ENCODE data around the gene TAS2R41. TPM values are rescaled to one million over a fixed set of nuclear protein-coding genes. Genes with fewer than 3 reads are reported as not detected.

Gene TAS2R41
- total RNA-seq, 1 donor from 2014 or later, result not detected

GRCh38 chr7:143456992-143457793 is 20.5 kb upstream of the TAS2R41 start:
- DNase-seq (ENCODE audit: extremely low spot score, unreplicated experiment), result no peak
- H3K27me3 Mint-ChIP-seq, result peaks cover 2% of the 10 kb centered on the region
- TF ChIP-seq CTCF (conservative IDR thresholded peaks at IDR 0.05), result no peak
- no peak overlapping the region for H3K27ac Mint-ChIP-seq
- H3K4me3 Mint-ChIP-seq, result no peak overlapping the region
- peaks cover 4% of the 10 kb centered on the region for H3K9me3 Mint-ChIP-seq
- no peaks in the 10 kb centered on the region for H3K4me1 Mint-ChIP-seq (ENCODE audit: unreplicated experiment)
- H3K36me3 Mint-ChIP-seq, result no peaks in the 10 kb centered on the region

GRCh38 chr7:143458263-143458662 is 19.4 kb upstream of the TAS2R41 start:
- no peaks in the 10 kb centered on the region for H3K4me1 Mint-ChIP-seq (ENCODE audit: unreplicated experiment)
- TF ChIP-seq CTCF (conservative IDR thresholded peaks at IDR 0.05), result no peak
- H3K27me3 Mint-ChIP-seq, result peaks cover 2% of the 10 kb centered on the region
- no peak overlapping the region for H3K4me3 Mint-ChIP-seq
- DNase-seq (ENCODE audit: extremely low spot score, unreplicated experiment), result no peak
- H3K27ac Mint-ChIP-seq, result no peak overlapping the region
- H3K36me3 Mint-ChIP-seq, result no peaks in the 10 kb centered on the region
- H3K9me3 Mint-ChIP-seq, result peaks cover 4% of the 10 kb centered on the region

GRCh38 chr7:143458681-143459080 is 19.0 kb upstream of the TAS2R41 start:
- H3K27me3 Mint-ChIP-seq, result peaks cover 2% of the 10 kb centered on the region
- TF ChIP-seq CTCF (conservative IDR thresholded peaks at IDR 0.05), result no peak
- H3K9me3 Mint-ChIP-seq, result peaks cover 4% of the 10 kb centered on the region
- no peaks in the 10 kb centered on the region for H3K36me3 Mint-ChIP-seq
- peak overlapping the region; percentile 25 for H3K27ac Mint-ChIP-seq
- H3K4me1 Mint-ChIP-seq (ENCODE audit: unreplicated experiment), result no peaks in the 10 kb centered on the region
- no peak overlapping the region for H3K4me3 Mint-ChIP-seq
- DNase-seq (ENCODE audit: extremely low spot score, unreplicated experiment), result no peak

DNA sequence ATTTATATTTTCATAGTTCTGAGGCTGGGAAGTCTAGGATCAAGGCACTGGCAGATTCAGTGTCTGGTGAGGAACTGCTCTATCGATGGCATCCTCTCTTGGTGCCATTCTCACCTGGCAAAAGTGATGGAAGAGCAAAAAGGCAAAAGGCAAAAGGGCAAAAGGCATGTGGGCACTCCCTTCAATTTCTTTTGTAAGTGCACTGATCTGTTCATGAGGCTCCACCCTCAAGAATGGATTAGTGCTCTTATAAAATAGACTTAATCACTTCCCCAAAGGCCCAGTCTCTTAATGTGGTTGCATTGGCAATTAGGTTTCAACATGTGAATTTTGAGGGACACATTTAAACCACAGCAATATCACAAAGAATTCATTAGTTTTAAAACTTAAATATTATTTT is 18.3 kb upstream of the TAS2R41 start:
- no peak for DNase-seq (ENCODE audit: extremely low spot score, unreplicated experiment)
- peaks cover 4% of the 10 kb centered on the region for H3K9me3 Mint-ChIP-seq
- peaks cover 2% of the 10 kb centered on the region for H3K27me3 Mint-ChIP-seq
- H3K36me3 Mint-ChIP-seq, result no peaks in the 10 kb centered on the region
- H3K27ac Mint-ChIP-seq, result peak overlapping the region; percentile 25
- H3K4me3 Mint-ChIP-seq, result no peak overlapping the region
- H3K4me1 Mint-ChIP-seq (ENCODE audit: unreplicated experiment), result no peaks in the 10 kb centered on the region
- no peak for TF ChIP-seq CTCF (conservative IDR thresholded peaks at IDR 0.05)

- H3K4me3 Mint-ChIP-seq, result no peak overlapping the region
- no peaks in the 10 kb centered on the region for H3K4me1 Mint-ChIP-seq (ENCODE audit: unreplicated experiment)
- peaks cover 4% of the 10 kb centered on the region for H3K9me3 Mint-ChIP-seq
- H3K36me3 Mint-ChIP-seq, result no peaks in the 10 kb centered on the region
- no peak for TF ChIP-seq CTCF (conservative IDR thresholded peaks at IDR 0.05)
- H3K27me3 Mint-ChIP-seq, result peaks cover 2% of the 10 kb centered on the region
- H3K27ac Mint-ChIP-seq, result no peak overlapping the region
- no peak for DNase-seq (ENCODE audit: extremely low spot score, unreplicated experiment)
Measured at GRCh38 chr7:143460271-143460979, 17.2 kb upstream of the TAS2R41 start.
